SU-DHL-6 (cell line): ENCODE data around the gene PDE8B.

ENCODE experiments used
- EZH2phosphoT487 ChIP-seq: fragments of 200-600 bp; sonication (generic), shearing (Covaris generic); conservative IDR thresholded peaks from 2 replicates; pipeline ENCODE4 v1.6.1; 2018; ENCODE audit warnings: mild to moderate bottlenecking, antibody characterized with exemption, low read length, moderate library complexity, mixed read lengths
- TF ChIP-seq, protein P1 (sequence below): fragments of 200-600 bp; sonication (generic); IDR thresholded peaks from one replicate; pipeline ENCODE4 v1.5.1; 2017; ENCODE audit warnings: antibody characterized with exemption, mild to moderate bottlenecking, low read length, moderate library complexity; ENCODE audit not compliant: insufficient read depth, poor library complexity, severe bottlenecking

- TF ChIP-seq, protein P1, sequence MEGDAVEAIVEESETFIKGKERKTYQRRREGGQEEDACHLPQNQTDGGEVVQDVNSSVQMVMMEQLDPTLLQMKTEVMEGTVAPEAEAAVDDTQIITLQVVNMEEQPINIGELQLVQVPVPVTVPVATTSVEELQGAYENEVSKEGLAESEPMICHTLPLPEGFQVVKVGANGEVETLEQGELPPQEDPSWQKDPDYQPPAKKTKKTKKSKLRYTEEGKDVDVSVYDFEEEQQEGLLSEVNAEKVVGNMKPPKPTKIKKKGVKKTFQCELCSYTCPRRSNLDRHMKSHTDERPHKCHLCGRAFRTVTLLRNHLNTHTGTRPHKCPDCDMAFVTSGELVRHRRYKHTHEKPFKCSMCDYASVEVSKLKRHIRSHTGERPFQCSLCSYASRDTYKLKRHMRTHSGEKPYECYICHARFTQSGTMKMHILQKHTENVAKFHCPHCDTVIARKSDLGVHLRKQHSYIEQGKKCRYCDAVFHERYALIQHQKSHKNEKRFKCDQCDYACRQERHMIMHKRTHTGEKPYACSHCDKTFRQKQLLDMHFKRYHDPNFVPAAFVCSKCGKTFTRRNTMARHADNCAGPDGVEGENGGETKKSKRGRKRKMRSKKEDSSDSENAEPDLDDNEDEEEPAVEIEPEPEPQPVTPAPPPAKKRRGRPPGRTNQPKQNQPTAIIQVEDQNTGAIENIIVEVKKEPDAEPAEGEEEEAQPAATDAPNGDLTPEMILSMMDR = no peak
- TF ChIP-seq EZH2phosphoT487 = no peak
Measured at GRCh38 chr5:77282337-77283027, 72.0 kb downstream of the PDE8B start.
